Measurements from ENCODE around the gene PRKCZ. TPM values are rescaled to one million over a fixed set of nuclear protein-coding genes. Genes with fewer than 3 reads are reported as not detected.

Gene PRKCZ
- total and polyA plus RNA-seq, 2 of the 4 experiments (the other 2 are of a cell fraction), result 2.0 to 3.5 TPM

GRCh38 chr1:2165646-2166045 lies 115.4 kb downstream of the PRKCZ start:
- H2BK120ac ChIP-seq (ENCODE audit: low read depth, low read length), result no peak overlapping the region
- H3K27me3 ChIP-seq (ENCODE audit: control insufficient read depth, insufficient read depth, low read length), result peaks cover 16% of the 10 kb centered on the region
- H3K9ac ChIP-seq (ENCODE audit: low read depth, low read length), result no peak overlapping the region
- no peak overlapping the region for H3K23ac ChIP-seq (ENCODE audit: low read depth, low read length)
- BruUV-seq (replicated peaks), result no TSS peak
- dilution Hi-C loops (cut with HindIII; ENCODE audit: low sequenced_read_pairs, unreplicated experiment) (no loop called here), intact Hi-C loops (cut with micrococcal nuclease) (no loop called here), in situ Hi-C loops (cut with MboI; ENCODE audit: low sequenced_read_pairs) (no loop called here)
- H3K4ac ChIP-seq (ENCODE audit: low read depth, low read length), result no peak overlapping the region
- H3K9me1 ChIP-seq (ENCODE audit: insufficient read depth, low read length), result no peaks in the 10 kb centered on the region
- TF ChIP-seq BHLHE40 (IDR thresholded peaks at IDR 0.05; ENCODE audit: low read depth, low read length) (no peak), MAFK (IDR thresholded peaks at IDR 0.05; ENCODE audit: low read depth, low read length) (no peak), RCOR1 (IDR thresholded peaks at IDR 0.05; ENCODE audit: insufficient replicate concordance, low read length) (no peak), ELK1 (IDR thresholded peaks at IDR 0.05; ENCODE audit: borderline replicate concordance, low read depth, low read length) (no peak), RAD21 (IDR thresholded peaks at IDR 0.05; ENCODE audit: low read length) (no peak), CHD1 (IDR thresholded peaks at IDR 0.05; ENCODE audit: low read depth, low read length) (no peak), MAZ (IDR thresholded peaks at IDR 0.05; ENCODE audit: borderline replicate concordance, low read depth, low read length) (no peak), POLR2A (IDR thresholded peaks at IDR 0.05; ENCODE audit: low read depth, low read length) (no peak), FOS (IDR thresholded peaks at IDR 0.05; ENCODE audit: low read depth, low read length) (no peak), NFE2L2 (IDR thresholded peaks at IDR 0.05; ENCODE audit: low read depth, low read length) (no peak), CEBPB (IDR thresholded peaks at IDR 0.05; ENCODE audit: low read depth, low read length) (no peak), RFX5 (IDR thresholded peaks at IDR 0.05; ENCODE audit: low read depth, low read length) (no peak), MXI1 (IDR thresholded peaks at IDR 0.05; ENCODE audit: borderline replicate concordance, low read depth, low read length) (no peak), SMC3 (IDR thresholded peaks at IDR 0.05; ENCODE audit: low read depth, low read length) (no peak), CTCF (conservative IDR thresholded peaks at IDR 0.05; ENCODE audit: low read depth, low read length) (no peak), USF2 (IDR thresholded peaks at IDR 0.05; ENCODE audit: low read depth, low read length) (no peak)
- no peak overlapping the region for H3K27ac ChIP-seq (ENCODE audit: insufficient read depth, low read length)
- ChIA-PET POLR2A (ENCODE audit: unreplicated experiment) (no interaction called here), CTCF (interaction anchor here (1.4 kb wide), 1 partner anchor 9 kb away, joined by 5 read pairs; no protein-coding TSS in a partner anchor)
- no peak overlapping the region for H2BK15ac ChIP-seq (ENCODE audit: low read depth, low read length)
- no peak overlapping the region for H3K4me3 ChIP-seq (ENCODE audit: insufficient read depth, low read depth, low read length)
- peaks cover 4% of the 10 kb centered on the region; the same call in 1 of the 2 replicates for H3K9me3 ChIP-seq (ENCODE audit: control insufficient read depth, insufficient read depth, low read length)
- ATAC-seq (ENCODE audit: low read depth) (no peak), DNase-seq (no peak)
- no peak overlapping the region for H2AK9ac ChIP-seq (replicated peaks; ENCODE audit: low read depth, low read length, poor library complexity)
- no peak overlapping the region for H2BK5ac ChIP-seq (ENCODE audit: low read depth, low read length, poor library complexity, severe bottlenecking)
- no peak overlapping the region for H3K56ac ChIP-seq (ENCODE audit: extremely low read depth, insufficient read depth, low read length)
- no peak overlapping the region for H3K14ac ChIP-seq (replicated peaks; ENCODE audit: low read depth, low read length)
- H3K36me3 ChIP-seq (ENCODE audit: control insufficient read depth, insufficient read depth, low read length), result no peaks in the 10 kb centered on the region
- no peak overlapping the region for H4K5ac ChIP-seq (ENCODE audit: low read depth, low read length)
- no peak overlapping the region for H3K4me2 ChIP-seq (ENCODE audit: low read depth, low read length)
- no peak overlapping the region for H2AK5ac ChIP-seq (ENCODE audit: low read depth, low read length)
- no peak overlapping the region for H3K18ac ChIP-seq (ENCODE audit: low read depth, low read length)
- no peak overlapping the region for H2BK20ac ChIP-seq (ENCODE audit: low read depth, low read length)
- no peaks in the 10 kb centered on the region for H3K79me1 ChIP-seq (ENCODE audit: low read depth in 1 of 2, low read length in 2 of 2)
- H4K8ac ChIP-seq (ENCODE audit: low read depth in 2 of 2, low read length in 2 of 2), result no peak overlapping the region
- H4K91ac ChIP-seq (ENCODE audit: insufficient read depth, low read depth, low read length), result no peak overlapping the region
- H4K20me1 ChIP-seq (ENCODE audit: insufficient read depth, low read length), result no peaks in the 10 kb centered on the region
- H2AFZ ChIP-seq (replicated peaks; ENCODE audit: low read length, poor library complexity), result no peak overlapping the region
- peaks cover 3% of the 10 kb centered on the region for H3K4me1 ChIP-seq (ENCODE audit: control insufficient read depth, insufficient read depth, low read length)
- 78% methylated on average over 9 of the region's 19 CpGs; no CpG with 5 or more reads in 1 of the 2 experiments for WGBS, 2 experiments (ENCODE audit: extremely low coverage in 2 of 2, insufficient read length in 1 of 2)
